Stomach (tissue), 9 donors: ENCODE measurements around the gene LYPD3. TPM values are rescaled to one million over a fixed set of nuclear protein-coding genes. Genes with fewer than 3 reads are reported as not detected.

Experiments used
- DNase-seq, 2 donors: peaks; one replicate each; pipeline versions ENCODE4 v3.0.0 to v3.0.0-alpha.2; 2013 to 2019
- H3K27ac ChIP-seq, 5 donors: fragments of 200-600 bp in 4 of 5; sonication (generic) in 4 of 5; one replicate each; pipeline ENCODE4 v1.5.1; 2013 to 2019; ENCODE audit warnings: mild to moderate bottlenecking in 1 of 5, moderate library complexity in 1 of 5
- H3K27me3 ChIP-seq, 3 donors: fragments of 200-600 bp; sonication (generic); one replicate each; pipeline ENCODE4 v1.5.1; 2017 to 2019; ENCODE audit warnings: mixed run types in 1 of 3
- H3K36me3 ChIP-seq, 4 donors: fragments of 200-600 bp; sonication (generic); 1 replicate in 3 of 4; 2 replicates in 1 of 4; pipeline ENCODE4 v1.5.1; 2016 to 2019
- H3K4me1 ChIP-seq, 4 donors: fragments of 200-600 bp; sonication (generic); one replicate each; pipeline ENCODE4 v1.5.1; 2016 to 2019
- H3K4me3 ChIP-seq, 4 donors: fragments of 200-600 bp; sonication (generic) in 3 of 4; one replicate each; pipeline ENCODE4 v1.5.1; 2016 to 2019; ENCODE audit warnings: mild to moderate bottlenecking in 1 of 4
- H3K9me3 ChIP-seq, 4 donors: fragments of 200-600 bp; sonication (generic); one replicate each; pipeline ENCODE4 v1.5.1; 2016 to 2019
- CTCF ChIP-seq, 7 experiments: fragments of 450-650 bp in 4 of 7; fragments of 200-600 bp in 3 of 7; sonication (generic) in 3 of 7; IDR thresholded peaks; one replicate each; pipeline ENCODE4 v1.5.1; 2016 to 2019; ENCODE audit warnings: antibody characterized with exemption in 7 of 7, control low read depth in 2 of 7, mild to moderate bottlenecking in 1 of 7
- EP300 ChIP-seq: sonication (generic); formaldehyde crosslinking; IDR thresholded peaks from one replicate; pipeline ENCODE4 v1.6.1; 2017; ENCODE audit warnings: antibody characterized with exemption
- POLR2A ChIP-seq, 4 donors: fragments of 450-650 bp; IDR thresholded peaks; one replicate each; pipeline ENCODE4 v1.6.1; 2016; ENCODE audit warnings: antibody characterized with exemption in 4 of 4, control low read depth in 2 of 4, mild to moderate bottlenecking in 1 of 4, moderate library complexity in 1 of 4
- POLR2AphosphoS5 ChIP-seq, 3 donors: sonication (generic); formaldehyde crosslinking; IDR thresholded peaks; one replicate each; pipeline ENCODE4 v1.6.1; 2016; ENCODE audit warnings: antibody characterized with exemption in 3 of 3
- WGBS, 5 donors: extraction: QIAGEN DNeasy Blood & Tissue Kit in 3 of 5; methylation state at CpG; one replicate each; pipeline versions ENCODE4 v1.1.5 to v1.1.7; 2013 to 2018; 5-methylcytosine and 5-hydroxymethylcytosine counted together
- intact Hi-C: fragments of 100-400 bp; cut with DNase I; formaldehyde crosslinking; loops from one replicate; pipeline ENCODE4 v1.15.1; 2023; ENCODE audit warnings: low total_unique reads
- polyA plus RNA-seq, 3 donors: library from polyadenylated mRNA; stranded (reverse); fragments of 200-250 nt; gene quantifications; one replicate each; pipeline ENCODE4 v1.2.3, GENCODE V29; 2013
- total RNA-seq, 5 donors: library from RNA; depleted of rRNA; stranded (reverse); fragments of >200 nt; gene quantifications; one replicate each; pipeline versions ENCODE4 v1.1.0 to v1.2.3, GENCODE V29; 2014 to 2016
- donor health status: healthy with polysubstance abuse.
- donor health status: Bipolar disorder and iron deficiency.
- donor health status: healthy.

LYPD3 gene
- total and polyA plus RNA-seq, 8 donors, result 0.29 to 72.4 (median 0.66) TPM; not detected in 2

GRCh38 chr19:43479961-43480561 lies 14.7 kb upstream of the LYPD3 start:
- Histone ChIP-seq H3K4me3 (no peak overlapping the region), H3K27ac (no peak overlapping the region), H3K9me3 (no peaks in the 10 kb centered on the region), H3K27me3 (no peaks in the 10 kb centered on the region), H3K36me3 (peaks cover 0 to 25% (median 17%) of the 10 kb centered on the region in 4 donors), H3K4me1 (peaks cover 0 to 14% (median 3%) of the 10 kb centered on the region in 4 donors)
- no peak for DNase-seq
- intact Hi-C loops, result no loop called here
- WGBS, 5 donors, result 93 to 96% (median 94%) methylated on average over 4 of the region's 4 CpGs
- no peak for TF ChIP-seq POLR2A (IDR thresholded peaks at IDR 0.05)

GRCh38 chr19:43479226-43479625 lies 13.8 kb upstream of the LYPD3 start:
- H3K4me1 ChIP-seq, result peaks cover 0 to 21% (median 10%) of the 10 kb centered on the region in 4 donors
- no peaks in the 10 kb centered on the region for H3K9me3 ChIP-seq
- 89 to 96% (median 91%) methylated on average over 5 to 15 of the region's 15 CpGs for WGBS, 5 donors
- no peak overlapping the region for H3K4me3 ChIP-seq
- TF ChIP-seq CTCF (IDR thresholded peaks at IDR 0.05) (no peak), POLR2AphosphoS5 (IDR thresholded peaks at IDR 0.05) (no peak), POLR2A (IDR thresholded peaks at IDR 0.05) (no peak), EP300 (no peak)
- DNase-seq, result no peak
- intact Hi-C loops, result no loop called here
- no peak overlapping the region for H3K27ac ChIP-seq
- no peaks in the 10 kb centered on the region for H3K27me3 ChIP-seq
- H3K36me3 ChIP-seq, result peaks cover 0 to 25% (median 17%) of the 10 kb centered on the region in 4 donors

- H3K36me3 ChIP-seq, result peaks cover 0 to 25% (median 17%) of the 10 kb centered on the region in 4 donors
- no peak for DNase-seq
- H3K27ac ChIP-seq, result peak overlapping the region in 1 of 5 donors; percentile 8
- no peak overlapping the region for H3K4me3 ChIP-seq
- H3K4me1 ChIP-seq, result peaks cover 0 to 21% (median 10%) of the 10 kb centered on the region in 4 donors
- no peaks in the 10 kb centered on the region for H3K9me3 ChIP-seq
- intact Hi-C loops, result no loop called here
- no peaks in the 10 kb centered on the region for H3K27me3 ChIP-seq
- TF ChIP-seq CTCF (IDR thresholded peaks at IDR 0.05) (no peak), EP300 (no peak), POLR2A (IDR thresholded peaks at IDR 0.05) (no peak), POLR2AphosphoS5 (IDR thresholded peaks at IDR 0.05) (no peak)
- 87 to 98% (median 94%) methylated on average over 3 of the region's 3 CpGs for WGBS, 5 donors
Observed at GRCh38 chr19:43478323-43478722, 12.9 kb upstream of the LYPD3 start.

- Histone ChIP-seq H3K4me3 (no peak overlapping the region), H3K4me1 (peaks cover 0 to 21% (median 10%) of the 10 kb centered on the region in 4 donors), H3K9me3 (no peaks in the 10 kb centered on the region), H3K36me3 (peaks cover 0 to 24% (median 13%) of the 10 kb centered on the region in 4 donors), H3K27me3 (no peaks in the 10 kb centered on the region), H3K27ac (peak overlapping the region in 3 of 5 donors; percentile 70 to 86 (median 83))
- peak in 1 of 2 donors; percentile 46 for DNase-seq
- intact Hi-C loops, result no loop called here
- TF ChIP-seq POLR2A (IDR thresholded peaks at IDR 0.05) (no peak), CTCF (IDR thresholded peaks at IDR 0.05) (no peak), EP300 (no peak), POLR2AphosphoS5 (IDR thresholded peaks at IDR 0.05) (no peak)
Observed at GRCh38 chr19:43476606-43477005, 11.2 kb upstream of the LYPD3 start.
